ENCODE measurements around the gene EXOC4.

Gene EXOC4

DNA sequence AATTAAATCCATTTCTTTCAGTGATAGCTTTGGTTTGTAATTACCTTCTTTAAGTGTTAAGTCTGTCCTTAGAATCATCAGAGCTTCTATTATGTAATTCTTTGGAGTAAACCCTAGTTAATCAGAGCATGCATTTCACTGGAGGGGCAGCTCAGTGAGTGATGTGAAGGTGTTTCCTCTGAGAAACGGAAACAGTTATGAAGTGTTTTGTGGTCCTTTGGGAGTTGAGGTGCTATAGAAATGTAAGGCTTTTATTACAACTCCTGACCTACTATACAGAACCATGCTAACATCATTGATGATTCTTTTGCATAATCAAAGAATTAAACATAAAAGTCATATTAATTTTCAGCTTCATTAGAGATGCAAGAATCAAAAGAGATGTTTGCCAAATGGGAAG, 141.5 kb downstream of the EXOC4 start:
- Histone ChIP-seq H3K9ac (no peak overlapping the region), H3K4me1 (peaks cover 6 to 50% (median 27%) of the 10 kb centered on the region in 10 experiments; a peak in 19 of 20 replicates), H3K4me2 (peak overlapping the region in 8 of 11 experiments; percentile 12 to 66 (median 48); a peak in 13 of 22 replicates), H3K4me3 (no peak overlapping the region), H3K27ac (peak overlapping the region in 2 of 11 experiments; percentile 19 to 66; a peak in 2 of 22 replicates), H3K27me3 (no peaks in the 10 kb centered on the region), H3K9me3 (replicated peaks in 1 of 11) (peaks cover 0 to 10% (median 6%) of the 10 kb centered on the region in 11 experiments; a peak in 13 of 22 replicates), H3K36me3 (peaks cover 0 to 14% (median 0%) of the 10 kb centered on the region in 11 experiments; a peak in 5 of 22 replicates), H4K20me1 (peaks cover 0 to 78% (median 0%) of the 10 kb centered on the region in 11 experiments; a peak in 5 of 22 replicates)
- TF ChIP-seq Cebpa-rat (IDR thresholded peaks at IDR 0.05) = no peak

DNA sequence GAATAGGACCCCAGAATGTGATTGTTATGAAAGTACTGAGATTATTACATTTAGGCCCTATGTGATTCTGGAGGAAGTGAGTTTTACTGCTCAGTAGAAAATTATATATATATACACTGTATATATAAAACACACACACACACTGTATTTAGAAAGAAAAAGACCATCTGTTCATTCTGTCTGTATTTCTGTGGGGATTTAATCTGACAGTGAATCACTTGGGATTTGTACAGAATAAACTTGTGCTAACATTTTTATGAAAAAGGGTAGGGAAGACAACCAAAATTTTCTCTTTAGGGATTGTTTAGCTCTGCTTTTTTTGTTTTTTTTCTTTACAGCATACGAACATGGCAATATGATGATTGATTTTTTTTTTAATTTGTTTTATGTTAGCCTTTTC, 142.7 kb downstream of the EXOC4 start:
- H3K27me3 ChIP-seq = no peaks in the 10 kb centered on the region
- peak overlapping the region in 6 of 11 experiments; percentile 37 to 66 (median 53); a peak in 9 of 22 replicates for H3K4me2 ChIP-seq
- peak overlapping the region in 2 of 11 experiments; percentile 24 to 58; a peak in 2 of 22 replicates for H3K27ac ChIP-seq
- H3K36me3 ChIP-seq = peaks cover 0 to 14% (median 0%) of the 10 kb centered on the region in 11 experiments; a peak in 2 of 22 replicates
- H3K4me1 ChIP-seq = peaks cover 9 to 53% (median 29%) of the 10 kb centered on the region in 10 experiments; a peak in 19 of 20 replicates
- no peak overlapping the region for H3K4me3 ChIP-seq
- TF ChIP-seq Cebpa-rat (IDR thresholded peaks at IDR 0.05) = no peak
- H4K20me1 ChIP-seq = peaks cover 0 to 81% (median 0%) of the 10 kb centered on the region in 11 experiments; a peak in 5 of 22 replicates
- no peak overlapping the region for H3K9ac ChIP-seq
- H3K9me3 ChIP-seq (replicated peaks in 1 of 11) = no peaks in the 10 kb centered on the region

DNA sequence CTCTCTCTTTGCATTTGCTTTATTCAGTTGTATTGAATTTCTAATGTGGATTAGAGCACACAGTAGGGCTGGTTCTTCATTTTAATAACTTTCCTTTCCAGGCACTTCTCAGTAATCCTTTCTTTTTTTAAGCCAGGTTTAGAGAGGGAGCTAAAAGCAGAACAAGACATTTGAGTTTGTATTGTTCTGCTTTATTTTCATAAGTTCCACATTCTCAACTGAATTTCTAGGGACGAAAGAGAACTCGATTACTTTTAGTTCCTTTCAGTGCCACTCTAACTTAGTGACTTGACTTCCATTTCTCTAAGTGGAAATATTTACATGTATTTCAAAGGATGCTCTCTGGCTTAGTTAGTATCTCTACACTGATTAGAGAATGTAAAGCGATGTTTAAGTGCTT, 145.6 kb downstream of the EXOC4 start:
- no peak for TF ChIP-seq Cebpa-rat (IDR thresholded peaks at IDR 0.05)
- no peak overlapping the region for H3K9ac ChIP-seq
- peaks cover 0 to 25% (median 0%) of the 10 kb centered on the region in 11 experiments; a peak in 6 of 22 replicates for H3K36me3 ChIP-seq
- H3K4me1 ChIP-seq = peaks cover 13 to 46% (median 32%) of the 10 kb centered on the region in 10 experiments; a peak in 19 of 20 replicates
- H3K4me2 ChIP-seq = no peak overlapping the region
- peaks cover 0 to 4% (median 0%) of the 10 kb centered on the region in 11 experiments; a peak in 1 of 22 replicates for H3K9me3 ChIP-seq (replicated peaks in 1 of 11)
- no peaks in the 10 kb centered on the region for H3K27me3 ChIP-seq
- peaks cover 0 to 66% (median 0%) of the 10 kb centered on the region in 11 experiments; a peak in 4 of 22 replicates for H4K20me1 ChIP-seq
- no peak overlapping the region for H3K4me3 ChIP-seq
- no peak overlapping the region for H3K27ac ChIP-seq

DNA sequence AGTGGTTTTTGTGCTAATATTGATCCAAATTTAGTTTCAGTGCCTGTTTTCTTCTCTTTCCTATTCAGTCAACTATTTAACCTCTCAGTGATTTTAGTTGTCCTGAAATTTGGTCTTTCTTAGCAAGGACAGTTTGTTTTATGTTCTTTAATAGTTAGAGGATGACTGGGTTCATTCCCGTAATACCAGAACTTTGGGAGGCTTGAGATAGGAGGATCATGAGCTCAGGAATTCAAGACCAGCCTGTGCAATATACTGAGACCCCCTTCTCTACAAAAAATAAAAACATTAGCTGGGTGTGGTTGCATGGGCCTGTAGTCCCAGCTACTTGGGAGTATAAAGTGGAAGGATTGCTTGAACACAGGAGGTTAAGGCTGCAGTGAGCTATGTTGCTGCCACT, 148.3 kb downstream of the EXOC4 start:
- Histone ChIP-seq H3K27ac (no peak overlapping the region), H3K36me3 (peaks cover 0 to 38% (median 4%) of the 10 kb centered on the region in 11 experiments; a peak in 9 of 22 replicates), H3K9ac (no peak overlapping the region), H3K4me2 (peak overlapping the region in 7 of 11 experiments; percentile 1 to 33 (median 21); a peak in 10 of 22 replicates), H3K4me1 (peaks cover 0 to 27% (median 12%) of the 10 kb centered on the region in 10 experiments; a peak in 15 of 20 replicates), H3K27me3 (no peaks in the 10 kb centered on the region), H4K20me1 (peaks cover 0 to 50% (median 0%) of the 10 kb centered on the region in 11 experiments; a peak in 4 of 22 replicates), H3K9me3 (replicated peaks in 1 of 11) (peaks cover 0 to 5% (median 0%) of the 10 kb centered on the region in 11 experiments; a peak in 1 of 22 replicates), H3K4me3 (no peak overlapping the region)
- TF ChIP-seq Cebpa-rat (IDR thresholded peaks at IDR 0.05) = no peak

DNA sequence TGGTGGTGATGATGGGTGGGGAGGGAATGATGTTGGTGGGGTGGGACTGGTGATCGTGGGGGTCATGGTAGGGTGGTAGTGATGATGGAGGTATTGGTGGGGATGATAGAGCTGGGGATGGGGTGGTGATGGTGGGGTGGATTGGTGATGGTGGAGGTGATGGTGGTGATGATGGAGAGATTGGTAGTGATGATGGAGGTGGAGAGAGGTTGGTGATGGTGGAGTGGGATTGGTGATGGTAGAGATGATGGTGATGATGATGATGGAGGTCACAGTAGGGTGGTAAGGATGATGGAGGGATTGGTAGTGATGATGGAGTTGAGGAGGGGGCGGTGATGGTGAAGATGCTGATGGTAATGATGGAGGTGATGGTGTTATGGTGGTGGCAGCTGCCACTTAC, 155.3 kb downstream of the EXOC4 start:
- TF ChIP-seq Cebpa-rat (IDR thresholded peaks at IDR 0.05) = no peak
- H3K27me3 ChIP-seq = no peaks in the 10 kb centered on the region
- H3K4me1 ChIP-seq = no peaks in the 10 kb centered on the region
- peaks cover 0 to 58% (median 0%) of the 10 kb centered on the region in 11 experiments; a peak in 5 of 22 replicates for H4K20me1 ChIP-seq
- H3K9me3 ChIP-seq (replicated peaks in 1 of 11) = 0 out of 22 replicates have a peak, but pooled peaks cover 0 to 4% (median 0%) of the 10 kb centered on the region in 11 experiments
- H3K4me2 ChIP-seq = no peak overlapping the region
- peaks cover 0 to 24% (median 0%) of the 10 kb centered on the region in 11 experiments; a peak in 7 of 22 replicates for H3K36me3 ChIP-seq
- H3K9ac ChIP-seq = no peak overlapping the region
- no peak overlapping the region for H3K27ac ChIP-seq
- H3K4me3 ChIP-seq = no peak overlapping the region

DNA sequence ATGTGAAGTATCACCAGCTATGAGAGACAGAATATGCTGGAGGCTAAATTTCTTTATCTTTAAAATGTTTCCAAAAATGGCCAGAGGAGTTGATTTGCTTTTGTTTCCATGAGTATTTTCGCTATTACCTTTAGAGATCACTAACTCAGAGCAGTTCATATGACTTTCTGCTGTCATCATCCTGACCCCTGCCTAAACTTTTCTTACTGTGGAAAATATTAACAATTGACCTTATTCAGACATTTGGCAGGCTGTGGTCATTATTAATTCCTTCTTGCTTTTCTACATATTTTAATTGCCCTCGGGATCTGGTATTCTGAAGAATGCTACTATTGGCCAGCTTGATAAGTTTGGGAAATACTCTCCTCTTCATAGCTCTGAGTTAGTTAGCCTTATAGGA, 156.5 kb downstream of the EXOC4 start:
- H3K4me2 ChIP-seq = no peak overlapping the region
- H3K27me3 ChIP-seq = no peaks in the 10 kb centered on the region
- H3K27ac ChIP-seq = no peak overlapping the region
- TF ChIP-seq Cebpa-rat (IDR thresholded peaks at IDR 0.05) = no peak
- peaks cover 0 to 64% (median 0%) of the 10 kb centered on the region in 11 experiments; a peak in 5 of 22 replicates for H4K20me1 ChIP-seq
- no peak overlapping the region for H3K4me3 ChIP-seq
- H3K36me3 ChIP-seq = peaks cover 0 to 12% (median 0%) of the 10 kb centered on the region in 11 experiments; a peak in 5 of 22 replicates
- no peaks in the 10 kb centered on the region for H3K9me3 ChIP-seq (replicated peaks in 1 of 11)
- no peak overlapping the region for H3K9ac ChIP-seq
- no peaks in the 10 kb centered on the region for H3K4me1 ChIP-seq

DNA sequence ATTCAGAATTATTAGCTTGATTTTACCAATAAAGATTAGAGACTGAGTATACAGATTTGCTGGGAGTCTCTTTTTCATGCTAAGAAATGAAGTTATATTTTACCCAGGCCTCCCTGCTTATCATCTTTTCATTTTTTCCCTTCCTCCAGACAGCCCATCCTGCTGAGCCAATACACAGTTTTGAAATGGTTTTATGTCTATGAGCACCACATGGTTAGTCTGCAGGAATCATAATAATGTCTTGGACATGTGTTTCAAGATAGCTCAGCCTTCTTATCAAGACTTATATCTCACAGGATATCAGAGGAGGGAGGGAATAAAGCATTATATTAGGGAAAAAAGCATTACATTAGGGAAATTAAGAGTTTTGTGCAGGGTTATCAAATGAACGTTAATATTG, 157.1 kb downstream of the EXOC4 start:
- no peak overlapping the region for H3K9ac ChIP-seq
- H3K4me2 ChIP-seq = no peak overlapping the region
- H3K36me3 ChIP-seq = peaks cover 0 to 9% (median 0%) of the 10 kb centered on the region in 11 experiments; a peak in 3 of 22 replicates
- H3K27me3 ChIP-seq = no peaks in the 10 kb centered on the region
- TF ChIP-seq Cebpa-rat (IDR thresholded peaks at IDR 0.05) = no peak
- no peaks in the 10 kb centered on the region for H3K4me1 ChIP-seq
- H3K27ac ChIP-seq = no peak overlapping the region
- H3K4me3 ChIP-seq = no peak overlapping the region
- H3K9me3 ChIP-seq (replicated peaks in 1 of 11) = 0 out of 22 replicates have a peak, but pooled peaks cover 0 to 3% (median 0%) of the 10 kb centered on the region in 11 experiments
- H4K20me1 ChIP-seq = peaks cover 0 to 69% (median 0%) of the 10 kb centered on the region in 11 experiments; a peak in 4 of 22 replicates

DNA sequence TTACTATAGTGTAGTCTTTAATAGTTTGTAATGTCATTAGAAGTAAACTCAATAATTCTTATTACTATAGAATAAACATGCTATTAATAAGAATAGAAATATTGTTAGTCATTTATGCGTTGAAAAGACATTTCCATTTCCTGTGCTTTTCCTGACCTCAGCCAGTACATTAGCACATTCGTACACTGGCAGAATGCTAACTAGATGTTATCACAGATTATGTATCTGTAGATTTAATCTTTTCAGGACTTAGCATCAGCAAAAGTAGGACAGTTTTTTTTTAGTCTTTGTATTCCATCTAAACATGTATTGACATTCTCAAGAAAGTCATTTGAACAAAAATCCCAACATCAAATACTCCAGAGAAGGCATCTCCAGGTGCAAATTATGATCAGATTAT, 158.5 kb downstream of the EXOC4 start:
- no peak overlapping the region for H3K4me3 ChIP-seq
- H3K9ac ChIP-seq = no peak overlapping the region
- no peak overlapping the region for H3K27ac ChIP-seq
- H4K20me1 ChIP-seq = peaks cover 0 to 74% (median 0%) of the 10 kb centered on the region in 11 experiments; a peak in 4 of 22 replicates
- no peaks in the 10 kb centered on the region for H3K4me1 ChIP-seq
- H3K9me3 ChIP-seq (replicated peaks in 1 of 11) = 0 out of 22 replicates have a peak, but pooled peaks cover 0 to 3% (median 0%) of the 10 kb centered on the region in 11 experiments
- H3K4me2 ChIP-seq = no peak overlapping the region
- no peaks in the 10 kb centered on the region for H3K27me3 ChIP-seq
- TF ChIP-seq Cebpa-rat (IDR thresholded peaks at IDR 0.05) = no peak
- H3K36me3 ChIP-seq = peaks cover 0 to 10% (median 0%) of the 10 kb centered on the region in 11 experiments; a peak in 2 of 22 replicates

DNA sequence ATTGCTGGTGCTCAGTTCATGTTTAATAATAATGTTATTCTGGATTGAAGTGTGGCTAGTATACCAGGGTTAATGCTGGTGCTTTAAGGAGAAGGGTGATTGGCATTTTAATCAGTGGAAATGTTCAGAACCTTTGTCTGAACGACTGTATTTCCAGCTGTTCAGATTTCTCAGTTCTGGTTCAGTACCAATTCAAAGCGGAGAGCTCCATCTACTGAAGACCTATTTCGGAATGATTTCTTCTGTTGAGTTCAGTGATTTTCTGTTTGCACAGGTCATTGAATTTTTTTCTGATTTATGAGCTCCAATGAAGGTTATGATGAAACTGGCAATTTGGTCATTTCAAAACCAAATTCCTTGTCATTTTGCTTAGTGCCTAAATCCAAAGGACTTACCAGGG, 160.1 kb downstream of the EXOC4 start:
- Histone ChIP-seq H3K9ac (no peak overlapping the region), H4K20me1 (peaks cover 0 to 80% (median 0%) of the 10 kb centered on the region in 11 experiments; a peak in 4 of 22 replicates), H3K4me2 (no peak overlapping the region), H3K9me3 (replicated peaks in 1 of 11) (0 out of 22 replicates have a peak, but pooled peaks cover 0 to 3% (median 0%) of the 10 kb centered on the region in 11 experiments), H3K4me1 (no peaks in the 10 kb centered on the region), H3K27me3 (no peaks in the 10 kb centered on the region), H3K27ac (no peak overlapping the region), H3K4me3 (no peak overlapping the region), H3K36me3 (peaks cover 0 to 9% (median 0%) of the 10 kb centered on the region in 11 experiments; a peak in 2 of 22 replicates)
- TF ChIP-seq Cebpa-rat (IDR thresholded peaks at IDR 0.05) = no peak
